Measurements from ENCODE around the gene RSAD1. TPM values are rescaled to one million over a fixed set of nuclear protein-coding genes. Genes with fewer than 3 reads are reported as not detected.

The RSAD1 gene
- total and polyA plus RNA-seq, 2 donors from 2014 or later: 38.9 to 39.9 TPM

- Histone ChIP-seq H3K27me3 (ENCODE audit: control insufficient read depth, insufficient read depth, low read length) (no peaks in the 10 kb centered on the region), H3K4me1 (ENCODE audit: control insufficient read depth in 2 of 3, insufficient read depth in 2 of 3, low read depth in 1 of 3, low read length in 3 of 3) (peaks cover 0 to 6% (median 5%) of the 10 kb centered on the region in 3 donors), H3K9ac (ENCODE audit: low read length in 3 of 3) (no peak overlapping the region), H3K36me3 (ENCODE audit: control insufficient read depth in 2 of 3, insufficient read depth in 3 of 3, low read length in 3 of 3) (peaks cover 0 to 23% (median 9%) of the 10 kb centered on the region in 3 donors), H3K27ac (ENCODE audit: low read depth in 2 of 2, low read length in 2 of 2) (no peak overlapping the region), H3K4me3 (ENCODE audit: low read length in 3 of 3) (no peak overlapping the region), H3K9me3 (ENCODE audit: control insufficient read depth in 2 of 3, insufficient read depth in 1 of 3, low read length in 3 of 3) (no peaks in the 10 kb centered on the region)
- no peak for DNase-seq
- TF ChIP-seq, protein P1, sequence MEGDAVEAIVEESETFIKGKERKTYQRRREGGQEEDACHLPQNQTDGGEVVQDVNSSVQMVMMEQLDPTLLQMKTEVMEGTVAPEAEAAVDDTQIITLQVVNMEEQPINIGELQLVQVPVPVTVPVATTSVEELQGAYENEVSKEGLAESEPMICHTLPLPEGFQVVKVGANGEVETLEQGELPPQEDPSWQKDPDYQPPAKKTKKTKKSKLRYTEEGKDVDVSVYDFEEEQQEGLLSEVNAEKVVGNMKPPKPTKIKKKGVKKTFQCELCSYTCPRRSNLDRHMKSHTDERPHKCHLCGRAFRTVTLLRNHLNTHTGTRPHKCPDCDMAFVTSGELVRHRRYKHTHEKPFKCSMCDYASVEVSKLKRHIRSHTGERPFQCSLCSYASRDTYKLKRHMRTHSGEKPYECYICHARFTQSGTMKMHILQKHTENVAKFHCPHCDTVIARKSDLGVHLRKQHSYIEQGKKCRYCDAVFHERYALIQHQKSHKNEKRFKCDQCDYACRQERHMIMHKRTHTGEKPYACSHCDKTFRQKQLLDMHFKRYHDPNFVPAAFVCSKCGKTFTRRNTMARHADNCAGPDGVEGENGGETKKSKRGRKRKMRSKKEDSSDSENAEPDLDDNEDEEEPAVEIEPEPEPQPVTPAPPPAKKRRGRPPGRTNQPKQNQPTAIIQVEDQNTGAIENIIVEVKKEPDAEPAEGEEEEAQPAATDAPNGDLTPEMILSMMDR (IDR thresholded peaks at IDR 0.05; ENCODE audit: borderline replicate concordance, extremely low read depth, insufficient read depth): no peak
- intact Hi-C loops (cut with DNase I): no loop called here
- FAIRE-seq: no peak
Observed at GRCh38 chr17:50464121-50464520, 14.5 kb upstream of the RSAD1 start.

DNA sequence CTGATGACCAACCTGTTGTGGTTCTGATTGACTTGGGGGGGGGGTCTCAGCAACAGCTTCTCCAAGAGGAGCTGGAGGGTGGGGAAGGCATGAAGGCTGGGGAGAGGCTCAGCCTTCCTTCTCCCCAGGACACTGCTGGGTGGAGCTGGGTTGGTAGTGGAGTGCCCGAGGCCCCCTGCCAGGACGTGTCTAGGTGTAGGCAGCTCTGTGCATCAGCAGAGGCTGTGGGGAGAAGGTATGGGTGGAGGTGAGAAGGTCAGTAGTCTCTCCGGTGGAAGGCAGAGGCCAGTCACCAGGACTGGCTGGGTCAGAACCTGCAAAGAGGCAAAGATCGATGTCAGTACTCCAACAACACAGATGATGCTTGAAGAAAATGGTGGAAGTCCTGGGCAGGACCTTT is 13.9 kb upstream of the RSAD1 start:
- Histone ChIP-seq H3K4me3 (ENCODE audit: low read length in 3 of 3) (no peak overlapping the region), H3K4me1 (ENCODE audit: control insufficient read depth in 2 of 3, insufficient read depth in 2 of 3, low read depth in 1 of 3, low read length in 3 of 3) (peaks cover 0 to 6% (median 5%) of the 10 kb centered on the region in 3 donors), H3K9ac (ENCODE audit: low read length in 3 of 3) (no peak overlapping the region), H3K27ac (ENCODE audit: low read depth in 2 of 2, low read length in 2 of 2) (no peak overlapping the region), H3K9me3 (ENCODE audit: control insufficient read depth in 2 of 3, insufficient read depth in 1 of 3, low read length in 3 of 3) (no peaks in the 10 kb centered on the region), H3K27me3 (ENCODE audit: control insufficient read depth, insufficient read depth, low read length) (no peaks in the 10 kb centered on the region), H3K36me3 (ENCODE audit: control insufficient read depth in 2 of 3, insufficient read depth in 3 of 3, low read length in 3 of 3) (peaks cover 0 to 23% (median 9%) of the 10 kb centered on the region in 3 donors)
- intact Hi-C loops (cut with DNase I): no loop called here
- TF ChIP-seq, protein P1 (IDR thresholded peaks at IDR 0.05; ENCODE audit: borderline replicate concordance, extremely low read depth, insufficient read depth): no peak
- DNase-seq (no peak), FAIRE-seq (no peak)

DNA sequence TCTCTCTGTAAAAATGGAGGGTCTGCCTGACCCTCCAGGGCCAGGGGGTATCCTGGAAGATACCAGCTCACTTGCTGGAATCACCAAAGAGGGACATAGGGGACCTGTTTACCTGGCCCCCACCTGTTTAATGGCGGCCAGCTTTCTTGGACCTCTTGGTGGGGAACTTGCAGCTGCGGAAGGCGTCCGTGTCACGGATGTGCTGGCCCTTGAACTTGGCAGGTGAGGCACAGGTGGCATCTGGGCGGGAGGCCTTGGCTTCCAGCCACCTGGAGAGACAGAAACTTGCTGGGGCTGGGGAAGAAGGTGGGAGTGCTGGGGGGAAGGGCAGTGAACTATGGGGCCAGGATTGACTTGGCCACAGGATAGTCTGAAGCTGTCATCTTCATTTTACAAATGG is 13.5 kb upstream of the RSAD1 start:
- DNase-seq (no peak), FAIRE-seq (no peak)
- H3K27ac ChIP-seq (ENCODE audit: low read depth in 2 of 2, low read length in 2 of 2): no peak overlapping the region
- no peak overlapping the region for H3K4me3 ChIP-seq (ENCODE audit: low read length in 3 of 3)
- H3K27me3 ChIP-seq (ENCODE audit: control insufficient read depth, insufficient read depth, low read length): no peaks in the 10 kb centered on the region
- H3K36me3 ChIP-seq (ENCODE audit: control insufficient read depth in 2 of 3, insufficient read depth in 3 of 3, low read length in 3 of 3): peaks cover 0 to 23% (median 8%) of the 10 kb centered on the region in 3 donors
- intact Hi-C loops (cut with DNase I): no loop called here
- no peak overlapping the region for H3K9ac ChIP-seq (ENCODE audit: low read length in 3 of 3)
- H3K9me3 ChIP-seq (ENCODE audit: control insufficient read depth in 2 of 3, insufficient read depth in 1 of 3, low read length in 3 of 3): no peaks in the 10 kb centered on the region
- TF ChIP-seq, protein P1 (IDR thresholded peaks at IDR 0.05; ENCODE audit: borderline replicate concordance, extremely low read depth, insufficient read depth): no peak
- peaks cover 0 to 8% (median 5%) of the 10 kb centered on the region in 3 donors for H3K4me1 ChIP-seq (ENCODE audit: control insufficient read depth in 2 of 3, insufficient read depth in 2 of 3, low read depth in 1 of 3, low read length in 3 of 3)

- Histone ChIP-seq H3K9ac (ENCODE audit: low read length in 3 of 3) (no peak overlapping the region), H3K36me3 (ENCODE audit: control insufficient read depth in 2 of 3, insufficient read depth in 3 of 3, low read length in 3 of 3) (peaks cover 0 to 23% (median 3%) of the 10 kb centered on the region in 3 donors), H3K4me1 (ENCODE audit: control insufficient read depth in 2 of 3, insufficient read depth in 2 of 3, low read depth in 1 of 3, low read length in 3 of 3) (peaks cover 0 to 7% (median 4%) of the 10 kb centered on the region in 3 donors), H3K4me3 (ENCODE audit: low read length in 3 of 3) (no peak overlapping the region), H3K27ac (ENCODE audit: low read depth in 2 of 2, low read length in 2 of 2) (no peak overlapping the region), H3K27me3 (ENCODE audit: control insufficient read depth, insufficient read depth, low read length) (no peaks in the 10 kb centered on the region), H3K9me3 (ENCODE audit: control insufficient read depth in 2 of 3, insufficient read depth in 1 of 3, low read length in 3 of 3) (no peaks in the 10 kb centered on the region)
- no peak for FAIRE-seq
- intact Hi-C loops (cut with DNase I): no loop called here
- no peak for DNase-seq
- TF ChIP-seq, protein P1 (IDR thresholded peaks at IDR 0.05; ENCODE audit: borderline replicate concordance, extremely low read depth, insufficient read depth): no peak
Observed at GRCh38 chr17:50465635-50466034, 13.0 kb upstream of the RSAD1 start.

Measured in kidney (tissue), 14 donors.